ENCODE measurements around the gene NARS2.

DNA sequence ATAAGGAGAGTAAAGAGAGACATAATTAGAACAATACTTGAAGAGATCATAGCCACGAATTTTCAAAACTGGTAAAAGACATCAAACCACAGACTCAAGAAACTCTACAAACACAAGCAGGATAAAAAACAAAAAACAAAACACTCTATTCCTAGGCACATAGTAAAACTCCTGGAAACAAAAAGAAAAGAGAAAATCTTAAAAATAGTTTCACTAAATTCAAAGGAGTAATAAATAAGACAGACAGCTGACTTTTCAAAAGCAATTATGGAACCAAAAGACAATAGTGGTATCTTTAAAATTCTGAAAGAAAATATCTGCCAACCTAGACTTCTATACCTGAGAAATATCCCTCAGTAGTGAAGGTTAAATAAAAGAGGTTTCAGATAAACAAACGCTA is 9.2 kb upstream of the NARS2 start:
- TF ChIP-seq POLR2AphosphoS5 (IDR thresholded peaks at IDR 0.05) (no peak), POLR2A (IDR thresholded peaks at IDR 0.05) (no peak), EP300 (IDR thresholded peaks at IDR 0.05; ENCODE audit: low read depth) (no peak)
- TF ChIP-seq, protein P1, sequence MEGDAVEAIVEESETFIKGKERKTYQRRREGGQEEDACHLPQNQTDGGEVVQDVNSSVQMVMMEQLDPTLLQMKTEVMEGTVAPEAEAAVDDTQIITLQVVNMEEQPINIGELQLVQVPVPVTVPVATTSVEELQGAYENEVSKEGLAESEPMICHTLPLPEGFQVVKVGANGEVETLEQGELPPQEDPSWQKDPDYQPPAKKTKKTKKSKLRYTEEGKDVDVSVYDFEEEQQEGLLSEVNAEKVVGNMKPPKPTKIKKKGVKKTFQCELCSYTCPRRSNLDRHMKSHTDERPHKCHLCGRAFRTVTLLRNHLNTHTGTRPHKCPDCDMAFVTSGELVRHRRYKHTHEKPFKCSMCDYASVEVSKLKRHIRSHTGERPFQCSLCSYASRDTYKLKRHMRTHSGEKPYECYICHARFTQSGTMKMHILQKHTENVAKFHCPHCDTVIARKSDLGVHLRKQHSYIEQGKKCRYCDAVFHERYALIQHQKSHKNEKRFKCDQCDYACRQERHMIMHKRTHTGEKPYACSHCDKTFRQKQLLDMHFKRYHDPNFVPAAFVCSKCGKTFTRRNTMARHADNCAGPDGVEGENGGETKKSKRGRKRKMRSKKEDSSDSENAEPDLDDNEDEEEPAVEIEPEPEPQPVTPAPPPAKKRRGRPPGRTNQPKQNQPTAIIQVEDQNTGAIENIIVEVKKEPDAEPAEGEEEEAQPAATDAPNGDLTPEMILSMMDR (IDR thresholded peaks at IDR 0.05): no peak

All from transverse colon (tissue), 4 donors.